Vagina (tissue), 2 donors: ENCODE measurements around the gene GUCD1.

ENCODE experiments used
- CTCF ChIP-seq, 3 experiments: fragments of 450-650 bp in 2 of 3; fragments of 200-600 bp in 1 of 3; sonication (generic) in 1 of 3; IDR thresholded peaks; one replicate each; pipeline ENCODE4 v1.5.1; 2017 to 2019; ENCODE audit warnings: antibody characterized with exemption in 3 of 3, mild to moderate bottlenecking in 2 of 3, moderate library complexity in 2 of 3
- POLR2A ChIP-seq, 2 donors: fragments of 450-650 bp; IDR thresholded peaks; one replicate each; pipeline ENCODE4 v1.6.1; 2017; ENCODE audit warnings: antibody characterized with exemption in 2 of 2, mild to moderate bottlenecking in 2 of 2, moderate library complexity in 2 of 2

- TF ChIP-seq POLR2A (IDR thresholded peaks at IDR 0.05) (no peak), CTCF (IDR thresholded peaks at IDR 0.05) (no peak)
Measured at GRCh38 chr22:24492391-24492790, 62.5 kb downstream of the GUCD1 start.
